ENCODE results near the gene SET.

DNA sequence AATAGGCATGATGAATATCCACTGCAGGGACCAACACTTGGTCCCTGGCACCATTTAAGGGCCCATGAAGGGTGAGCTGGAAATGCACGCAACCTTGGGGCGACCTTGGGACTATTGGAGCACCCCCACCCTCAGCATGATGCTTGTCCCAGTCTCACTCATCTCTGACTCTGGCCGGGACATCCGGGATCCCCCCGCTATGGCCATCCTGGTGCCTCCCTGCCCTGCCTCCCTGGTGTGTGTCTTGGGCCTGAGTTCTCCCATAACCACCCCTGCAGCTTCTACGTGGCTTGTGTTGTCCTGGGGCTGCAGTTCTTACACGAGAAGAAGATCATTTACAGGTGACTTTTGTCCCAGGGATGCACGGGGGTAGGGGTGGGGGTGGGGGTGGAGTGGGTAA is 29.0 kb downstream of the SET start:
- no peak for TF ChIP-seq SP1 (CRISPR knock-in tag; conservative IDR thresholded peaks at IDR 0.05)
- TF ChIP-seq, protein P1, sequence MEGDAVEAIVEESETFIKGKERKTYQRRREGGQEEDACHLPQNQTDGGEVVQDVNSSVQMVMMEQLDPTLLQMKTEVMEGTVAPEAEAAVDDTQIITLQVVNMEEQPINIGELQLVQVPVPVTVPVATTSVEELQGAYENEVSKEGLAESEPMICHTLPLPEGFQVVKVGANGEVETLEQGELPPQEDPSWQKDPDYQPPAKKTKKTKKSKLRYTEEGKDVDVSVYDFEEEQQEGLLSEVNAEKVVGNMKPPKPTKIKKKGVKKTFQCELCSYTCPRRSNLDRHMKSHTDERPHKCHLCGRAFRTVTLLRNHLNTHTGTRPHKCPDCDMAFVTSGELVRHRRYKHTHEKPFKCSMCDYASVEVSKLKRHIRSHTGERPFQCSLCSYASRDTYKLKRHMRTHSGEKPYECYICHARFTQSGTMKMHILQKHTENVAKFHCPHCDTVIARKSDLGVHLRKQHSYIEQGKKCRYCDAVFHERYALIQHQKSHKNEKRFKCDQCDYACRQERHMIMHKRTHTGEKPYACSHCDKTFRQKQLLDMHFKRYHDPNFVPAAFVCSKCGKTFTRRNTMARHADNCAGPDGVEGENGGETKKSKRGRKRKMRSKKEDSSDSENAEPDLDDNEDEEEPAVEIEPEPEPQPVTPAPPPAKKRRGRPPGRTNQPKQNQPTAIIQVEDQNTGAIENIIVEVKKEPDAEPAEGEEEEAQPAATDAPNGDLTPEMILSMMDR (IDR thresholded peaks at IDR 0.05), result no peak
- TF ChIP-seq, protein P2, sequence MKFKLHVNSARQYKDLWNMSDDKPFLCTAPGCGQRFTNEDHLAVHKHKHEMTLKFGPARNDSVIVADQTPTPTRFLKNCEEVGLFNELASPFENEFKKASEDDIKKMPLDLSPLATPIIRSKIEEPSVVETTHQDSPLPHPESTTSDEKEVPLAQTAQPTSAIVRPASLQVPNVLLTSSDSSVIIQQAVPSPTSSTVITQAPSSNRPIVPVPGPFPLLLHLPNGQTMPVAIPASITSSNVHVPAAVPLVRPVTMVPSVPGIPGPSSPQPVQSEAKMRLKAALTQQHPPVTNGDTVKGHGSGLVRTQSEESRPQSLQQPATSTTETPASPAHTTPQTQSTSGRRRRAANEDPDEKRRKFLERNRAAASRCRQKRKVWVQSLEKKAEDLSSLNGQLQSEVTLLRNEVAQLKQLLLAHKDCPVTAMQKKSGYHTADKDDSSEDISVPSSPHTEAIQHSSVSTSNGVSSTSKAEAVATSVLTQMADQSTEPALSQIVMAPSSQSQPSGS (CRISPR knock-in tag; IDR thresholded peaks at IDR 0.05; ENCODE audit: borderline replicate concordance, low read depth), result no peak
- no peak for TF ChIP-seq TCF7 (CRISPR knock-in tag; IDR thresholded peaks at IDR 0.05; ENCODE audit: low read depth)
- TF ChIP-seq, protein P3, sequence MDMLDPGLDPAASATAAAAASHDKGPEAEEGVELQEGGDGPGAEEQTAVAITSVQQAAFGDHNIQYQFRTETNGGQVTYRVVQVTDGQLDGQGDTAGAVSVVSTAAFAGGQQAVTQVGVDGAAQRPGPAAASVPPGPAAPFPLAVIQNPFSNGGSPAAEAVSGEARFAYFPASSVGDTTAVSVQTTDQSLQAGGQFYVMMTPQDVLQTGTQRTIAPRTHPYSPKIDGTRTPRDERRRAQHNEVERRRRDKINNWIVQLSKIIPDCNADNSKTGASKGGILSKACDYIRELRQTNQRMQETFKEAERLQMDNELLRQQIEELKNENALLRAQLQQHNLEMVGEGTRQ (CRISPR knock-in tag; IDR thresholded peaks at IDR 0.05), result no peak
- no peak for TF ChIP-seq CREM (CRISPR knock-in tag; IDR thresholded peaks at IDR 0.05)
- no peak for TF ChIP-seq ESRRA (CRISPR knock-in tag; IDR thresholded peaks at IDR 0.05; ENCODE audit: borderline replicate concordance)
- no peak for TF ChIP-seq ZSCAN18 (CRISPR knock-in tag; IDR thresholded peaks at IDR 0.05)
- no peak for TF ChIP-seq TP53 (CRISPR knock-in tag; IDR thresholded peaks at IDR 0.05)
- no peak for TF ChIP-seq PRDM15 (CRISPR knock-in tag; IDR thresholded peaks at IDR 0.05)
- TF ChIP-seq, protein P4, sequence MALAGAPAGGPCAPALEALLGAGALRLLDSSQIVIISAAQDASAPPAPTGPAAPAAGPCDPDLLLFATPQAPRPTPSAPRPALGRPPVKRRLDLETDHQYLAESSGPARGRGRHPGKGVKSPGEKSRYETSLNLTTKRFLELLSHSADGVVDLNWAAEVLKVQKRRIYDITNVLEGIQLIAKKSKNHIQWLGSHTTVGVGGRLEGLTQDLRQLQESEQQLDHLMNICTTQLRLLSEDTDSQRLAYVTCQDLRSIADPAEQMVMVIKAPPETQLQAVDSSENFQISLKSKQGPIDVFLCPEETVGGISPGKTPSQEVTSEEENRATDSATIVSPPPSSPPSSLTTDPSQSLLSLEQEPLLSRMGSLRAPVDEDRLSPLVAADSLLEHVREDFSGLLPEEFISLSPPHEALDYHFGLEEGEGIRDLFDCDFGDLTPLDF (CRISPR knock-in tag; IDR thresholded peaks at IDR 0.05), result no peak
- no peak for TF ChIP-seq ETV6 (CRISPR knock-in tag; IDR thresholded peaks at IDR 0.05)
- no peak for TF ChIP-seq NFYB (CRISPR knock-in tag; conservative IDR thresholded peaks at IDR 0.05; ENCODE audit: low read depth)
